Measurements from ENCODE around the gene VEGFA. TPM values are rescaled to one million over a fixed set of nuclear protein-coding genes. Genes with fewer than 3 reads are reported as not detected.

The VEGFA gene
- total RNA-seq, 1 experiment from 2014 or later = 174 TPM

- Mint-ChIP-seq H3K4me1 (ENCODE audit: low read depth, unreplicated experiment) (peaks cover 57% of the 10 kb centered on the region), H3K27ac (ENCODE audit: unreplicated experiment) (no peak overlapping the region), H3K4me3 (ENCODE audit: unreplicated experiment) (no peak overlapping the region), H3K9me3 (ENCODE audit: unreplicated experiment) (no peaks in the 10 kb centered on the region), H3K36me3 (ENCODE audit: insufficient read depth, unreplicated experiment) (peaks cover 6% of the 10 kb centered on the region), H3K27me3 (ENCODE audit: insufficient read depth, unreplicated experiment) (no peaks in the 10 kb centered on the region)
- intact Hi-C loops (cut with micrococcal nuclease; ENCODE audit: unreplicated experiment) = no loop called here
- ChIA-PET CTCF (interaction anchor here (1.0 to 2.2 kb wide), 5 partner anchors 8 to 253 kb away, joined by 3 to 10 read pairs (median 4); no protein-coding TSS in a partner anchor), POLR2A (interaction anchor here (1.2 kb wide), 1 partner anchor 55 kb away, joined by 3 read pairs; the partner anchor contains the start of gene VEGFA)
- H3K4me1 ChIP-seq = peaks cover 66% of the 10 kb centered on the region
- TF ChIP-seq CTCF (IDR thresholded peaks at IDR 0.05; ENCODE audit: insufficient read depth in 1 of 2, low read depth in 1 of 2, low read length in 1 of 2, severe bottlenecking in 1 of 2, unreplicated experiment in 1 of 2) = no peak
- no peaks in the 10 kb centered on the region for H3K36me3 ChIP-seq (ENCODE audit: control insufficient read depth, insufficient read depth, low read length)
- DNase-seq = no peak
- no TSS peak for BruUV-seq (replicated peaks)
- no peak overlapping the region for H3K4me3 ChIP-seq (ENCODE audit: low read depth, low read length)
- no peaks in the 10 kb centered on the region for H3K9me3 ChIP-seq
- no peaks in the 10 kb centered on the region for H3K27me3 ChIP-seq (replicated peaks; ENCODE audit: control insufficient read depth, insufficient read depth, low read length)
Measured at GRCh38 chr6:43825187-43826115, 55.4 kb downstream of the VEGFA start.

- H3K4me1 ChIP-seq = peaks cover 76% of the 10 kb centered on the region
- CTCF ChIA-PET = interaction anchor here (0.6 kb wide), 1 partner anchor 25 kb away, joined by 4 read pairs; no protein-coding TSS in a partner anchor
Measured at GRCh38 chr6:43826730-43827129, 56.7 kb downstream of the VEGFA start.

More at GRCh38 chr6:43826730-43827129, 56.7 kb downstream of the VEGFA start:
- H3K4me1 Mint-ChIP-seq (ENCODE audit: low read depth, unreplicated experiment) = peaks cover 55% of the 10 kb centered on the region
- BruUV-seq (replicated peaks) = no TSS peak
- intact Hi-C loops (cut with micrococcal nuclease; ENCODE audit: unreplicated experiment) = no loop called here
- peak; percentile 43 to 64 for DNase-seq
- Histone ChIP-seq H3K36me3 (ENCODE audit: control insufficient read depth, insufficient read depth, low read length) (no peaks in the 10 kb centered on the region), H3K4me3 (ENCODE audit: low read depth, low read length) (no peak overlapping the region), H3K27me3 (replicated peaks; ENCODE audit: control insufficient read depth, insufficient read depth, low read length) (no peaks in the 10 kb centered on the region), H3K9me3 (no peaks in the 10 kb centered on the region)
- H3K36me3 Mint-ChIP-seq (ENCODE audit: insufficient read depth, unreplicated experiment) = peaks cover 6% of the 10 kb centered on the region
- TF ChIP-seq CTCF (IDR thresholded peaks at IDR 0.05; ENCODE audit: insufficient read depth in 1 of 2, low read depth in 1 of 2, low read length in 1 of 2, severe bottlenecking in 1 of 2, unreplicated experiment in 1 of 2) = no peak
- POLR2A ChIA-PET = interaction anchor here (0.5 kb wide), 1 partner anchor 57 kb away, joined by 3 read pairs; the partner anchor contains the start of gene VEGFA
- no peaks in the 10 kb centered on the region for H3K9me3 Mint-ChIP-seq (ENCODE audit: unreplicated experiment)
- H3K4me3 Mint-ChIP-seq (ENCODE audit: unreplicated experiment) = peak overlapping the region; percentile 47
- peak overlapping the region; percentile 83 for H3K27ac Mint-ChIP-seq (ENCODE audit: unreplicated experiment)
- no peaks in the 10 kb centered on the region for H3K27me3 Mint-ChIP-seq (ENCODE audit: insufficient read depth, unreplicated experiment)

Data from Caco-2 (cell line).